ENCODE results near the gene CHST8. TPM values are rescaled to one million over a fixed set of nuclear protein-coding genes. Genes with fewer than 3 reads are reported as not detected.
A peak's percentile ranks its signal among the peaks of the same experiment; 100 is the strongest.

The CHST8 gene
- total and polyA plus RNA-seq, 2 donors from 2014 or later, result 0.28 TPM; not detected in 1

GRCh38 chr19:33700408-33701013 is 78.8 kb downstream of the CHST8 start:
- FAIRE-seq (no peak), DNase-seq (peak in 1 of 5 donors; percentile 21)
- Histone ChIP-seq H3K9ac (ENCODE audit: low read length in 3 of 3) (no peak overlapping the region), H3K4me1 (ENCODE audit: control insufficient read depth in 2 of 3, insufficient read depth in 2 of 3, low read depth in 1 of 3, low read length in 3 of 3) (no peaks in the 10 kb centered on the region), H3K4me3 (ENCODE audit: low read length in 3 of 3) (no peak overlapping the region), H3K27ac (ENCODE audit: low read depth in 2 of 2, low read length in 2 of 2) (no peak overlapping the region), H3K9me3 (ENCODE audit: control insufficient read depth in 2 of 3, insufficient read depth in 1 of 3, low read length in 3 of 3) (no peaks in the 10 kb centered on the region), H3K36me3 (ENCODE audit: control insufficient read depth in 2 of 3, insufficient read depth in 3 of 3, low read length in 3 of 3) (no peaks in the 10 kb centered on the region), H3K27me3 (ENCODE audit: control insufficient read depth, insufficient read depth, low read length) (no peaks in the 10 kb centered on the region)
- intact Hi-C loops (cut with DNase I), result no loop called here
- no peak for TF ChIP-seq CTCF (IDR thresholded peaks at IDR 0.05; ENCODE audit: borderline replicate concordance, extremely low read depth, insufficient read depth)

- FAIRE-seq (no peak), DNase-seq (no peak)
- no peaks in the 10 kb centered on the region for H3K36me3 ChIP-seq (ENCODE audit: control insufficient read depth in 2 of 3, insufficient read depth in 3 of 3, low read length in 3 of 3)
- no peaks in the 10 kb centered on the region for H3K9me3 ChIP-seq (ENCODE audit: control insufficient read depth in 2 of 3, insufficient read depth in 1 of 3, low read length in 3 of 3)
- no peak overlapping the region for H3K9ac ChIP-seq (ENCODE audit: low read length in 3 of 3)
- no peaks in the 10 kb centered on the region for H3K27me3 ChIP-seq (ENCODE audit: control insufficient read depth, insufficient read depth, low read length)
- H3K4me1 ChIP-seq (ENCODE audit: control insufficient read depth in 2 of 3, insufficient read depth in 2 of 3, low read depth in 1 of 3, low read length in 3 of 3), result no peaks in the 10 kb centered on the region
- intact Hi-C loops (cut with DNase I), result no loop called here
- no peak overlapping the region for H3K4me3 ChIP-seq (ENCODE audit: low read length in 3 of 3)
- no peak overlapping the region for H3K27ac ChIP-seq (ENCODE audit: low read depth in 2 of 2, low read length in 2 of 2)
- no peak for TF ChIP-seq CTCF (IDR thresholded peaks at IDR 0.05; ENCODE audit: borderline replicate concordance, extremely low read depth, insufficient read depth)
Observed at GRCh38 chr19:33701565-33701964, 79.8 kb downstream of the CHST8 start.

GRCh38 chr19:33702606-33703437 is 81.1 kb downstream of the CHST8 start:
- Histone ChIP-seq H3K9me3 (ENCODE audit: control insufficient read depth in 2 of 3, insufficient read depth in 1 of 3, low read length in 3 of 3) (no peaks in the 10 kb centered on the region), H3K36me3 (ENCODE audit: control insufficient read depth in 2 of 3, insufficient read depth in 3 of 3, low read length in 3 of 3) (no peaks in the 10 kb centered on the region), H3K4me1 (ENCODE audit: control insufficient read depth in 2 of 3, insufficient read depth in 2 of 3, low read depth in 1 of 3, low read length in 3 of 3) (no peaks in the 10 kb centered on the region), H3K27ac (ENCODE audit: low read depth in 2 of 2, low read length in 2 of 2) (no peak overlapping the region), H3K9ac (ENCODE audit: low read length in 3 of 3) (no peak overlapping the region), H3K27me3 (ENCODE audit: control insufficient read depth, insufficient read depth, low read length) (no peaks in the 10 kb centered on the region), H3K4me3 (ENCODE audit: low read length in 3 of 3) (no peak overlapping the region)
- TF ChIP-seq CTCF (IDR thresholded peaks at IDR 0.05; ENCODE audit: borderline replicate concordance, extremely low read depth, insufficient read depth), result no peak
- FAIRE-seq (no peak), DNase-seq (peak in 1 of 5 donors; percentile 47)
- intact Hi-C loops (cut with DNase I), result no loop called here
